Nephron progenitor cell (in vitro differentiated cells): ENCODE results near the gene DRC1.

Experiments used
- DNase-seq: peaks from one replicate; pipeline ENCODE4 v3.0.0; 2021
- H3K27ac Mint-ChIP-seq: 2 replicates; pipeline ENCODE4 v1.8.0; 2021; ENCODE audit warnings: mild to moderate bottlenecking, moderate library complexity, mixed read lengths
- H3K27me3 Mint-ChIP-seq: 2 replicates; pipeline ENCODE4 v1.8.0; 2021; ENCODE audit warnings: mild to moderate bottlenecking, low read depth, mixed read lengths; ENCODE audit not compliant: poor library complexity
- H3K36me3 Mint-ChIP-seq: 2 replicates; pipeline ENCODE4 v1.8.0; 2021; ENCODE audit warnings: low read depth, mixed read lengths
- H3K4me1 Mint-ChIP-seq: 2 replicates; pipeline ENCODE4 v1.8.0; 2021; ENCODE audit warnings: mixed read lengths
- H3K4me3 Mint-ChIP-seq: 2 replicates; pipeline ENCODE4 v1.8.0; 2021; ENCODE audit warnings: mild to moderate bottlenecking, moderate library complexity, mixed read lengths
- H3K9me3 Mint-ChIP-seq: 2 replicates; pipeline ENCODE4 v1.8.0; 2021; ENCODE audit warnings: mild to moderate bottlenecking, moderate library complexity, mixed read lengths
- CTCF ChIP-seq: fragments of 200-600 bp; sonication (generic); IDR thresholded peaks from 2 replicates; pipeline ENCODE4 v1.5.0; 2021; ENCODE audit warnings: antibody characterized with exemption

Gene DRC1

GRCh38 chr2:26459991-26460612 is 58.4 kb downstream of the DRC1 start:
- no peak for DNase-seq
- Mint-ChIP-seq H3K36me3 (no peaks in the 10 kb centered on the region), H3K4me1 (peaks cover 42% of the 10 kb centered on the region), H3K9me3 (no peaks in the 10 kb centered on the region), H3K27ac (no peak overlapping the region), H3K4me3 (no peak overlapping the region), H3K27me3 (peaks cover 4% of the 10 kb centered on the region)
- TF ChIP-seq CTCF: no peak

- peaks cover 6% of the 10 kb centered on the region for H3K27me3 Mint-ChIP-seq
- no peak for TF ChIP-seq CTCF
- H3K36me3 Mint-ChIP-seq: no peaks in the 10 kb centered on the region
- H3K9me3 Mint-ChIP-seq: no peaks in the 10 kb centered on the region
- H3K27ac Mint-ChIP-seq: no peak overlapping the region
- H3K4me1 Mint-ChIP-seq: peaks cover 42% of the 10 kb centered on the region
- H3K4me3 Mint-ChIP-seq: no peak overlapping the region
- no peak for DNase-seq
Measured at GRCh38 chr2:26460613-26461031, 58.9 kb downstream of the DRC1 start.

- DNase-seq: no peak
- Mint-ChIP-seq H3K27me3 (peaks cover 6% of the 10 kb centered on the region), H3K36me3 (no peaks in the 10 kb centered on the region), H3K9me3 (no peaks in the 10 kb centered on the region), H3K27ac (no peak overlapping the region), H3K4me1 (peaks cover 33% of the 10 kb centered on the region), H3K4me3 (no peak overlapping the region)
- no peak for TF ChIP-seq CTCF
Measured at GRCh38 chr2:26461601-26462023, 59.9 kb downstream of the DRC1 start.

GRCh38 chr2:26462100-26462499 is 60.4 kb downstream of the DRC1 start:
- peaks cover 6% of the 10 kb centered on the region for H3K27me3 Mint-ChIP-seq
- H3K4me3 Mint-ChIP-seq: no peak overlapping the region
- H3K9me3 Mint-ChIP-seq: no peaks in the 10 kb centered on the region
- TF ChIP-seq CTCF: no peak
- no peak overlapping the region for H3K27ac Mint-ChIP-seq
- H3K4me1 Mint-ChIP-seq: peaks cover 29% of the 10 kb centered on the region
- no peaks in the 10 kb centered on the region for H3K36me3 Mint-ChIP-seq
- DNase-seq: no peak

GRCh38 chr2:26462511-26463243 is 61.0 kb downstream of the DRC1 start:
- Mint-ChIP-seq H3K4me1 (peaks cover 29% of the 10 kb centered on the region), H3K9me3 (no peaks in the 10 kb centered on the region), H3K27me3 (peaks cover 6% of the 10 kb centered on the region), H3K27ac (no peak overlapping the region), H3K4me3 (no peak overlapping the region), H3K36me3 (no peaks in the 10 kb centered on the region)
- TF ChIP-seq CTCF: peak; percentile 49
- peak; percentile 45 for DNase-seq
